Uterus (tissue), 2 donors: ENCODE results near the gene KBTBD8.

Source experiments
- CTCF ChIP-seq, 4 experiments: fragments of 200-600 bp in 2 of 4; fragments of 450-650 bp in 2 of 4; sonication (generic) in 2 of 4; IDR thresholded peaks; one replicate each; pipeline ENCODE4 v1.5.1; 2016 to 2019; ENCODE audit warnings: antibody characterized with exemption in 4 of 4, mild to moderate bottlenecking in 2 of 4, moderate library complexity in 1 of 4
- POLR2A ChIP-seq, 2 donors: fragments of 450-650 bp; IDR thresholded peaks; one replicate each; pipeline ENCODE4 v1.6.1; 2016; ENCODE audit warnings: antibody characterized with exemption in 2 of 2, mild to moderate bottlenecking in 1 of 2, moderate library complexity in 1 of 2

GRCh38 chr3:67059443-67059842 lies 61.3 kb downstream of the KBTBD8 start:
- TF ChIP-seq CTCF (IDR thresholded peaks at IDR 0.05), result no peak
- no peak for TF ChIP-seq POLR2A (IDR thresholded peaks at IDR 0.05)
